ENCODE measurements around the gene COLQ. TPM values are rescaled to one million over a fixed set of nuclear protein-coding genes. Genes with fewer than 3 reads are reported as not detected.
"Not testable (repeated sequence)": the region's sequence is repeated elsewhere in the genome, so short reads cannot be mapped to it uniquely, and the experiment has no call there.

COLQ gene
- total RNA-seq, 4 donors from 2014 or later = 1.9 to 10.2 (median 3.6) TPM

DNA sequence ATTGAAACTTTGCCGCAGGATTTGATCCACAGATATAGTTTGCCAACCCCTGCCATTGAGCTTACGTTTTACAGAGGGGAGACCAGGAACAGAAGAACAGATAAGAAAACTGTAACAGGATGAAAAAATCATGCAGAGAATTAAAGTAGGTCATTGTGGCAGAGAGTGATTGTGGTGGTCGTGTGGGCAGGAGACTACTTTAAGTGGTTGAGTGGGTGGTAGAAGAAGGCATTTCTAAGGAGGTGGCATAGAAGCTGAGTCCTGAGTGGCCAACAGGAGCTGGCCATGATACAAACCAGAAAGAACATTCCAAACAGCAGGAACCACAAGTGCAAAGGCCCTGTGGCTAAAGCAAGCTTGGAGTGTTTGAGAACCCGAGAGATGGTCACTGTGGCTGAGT, 34.5 kb downstream of the COLQ start:
- no peaks in the 10 kb centered on the region for H3K27me3 ChIP-seq
- TF ChIP-seq POLR2A (IDR thresholded peaks at IDR 0.05) (no peak), EP300 (IDR thresholded peaks at IDR 0.05) (no peak)
- TF ChIP-seq, protein P1, sequence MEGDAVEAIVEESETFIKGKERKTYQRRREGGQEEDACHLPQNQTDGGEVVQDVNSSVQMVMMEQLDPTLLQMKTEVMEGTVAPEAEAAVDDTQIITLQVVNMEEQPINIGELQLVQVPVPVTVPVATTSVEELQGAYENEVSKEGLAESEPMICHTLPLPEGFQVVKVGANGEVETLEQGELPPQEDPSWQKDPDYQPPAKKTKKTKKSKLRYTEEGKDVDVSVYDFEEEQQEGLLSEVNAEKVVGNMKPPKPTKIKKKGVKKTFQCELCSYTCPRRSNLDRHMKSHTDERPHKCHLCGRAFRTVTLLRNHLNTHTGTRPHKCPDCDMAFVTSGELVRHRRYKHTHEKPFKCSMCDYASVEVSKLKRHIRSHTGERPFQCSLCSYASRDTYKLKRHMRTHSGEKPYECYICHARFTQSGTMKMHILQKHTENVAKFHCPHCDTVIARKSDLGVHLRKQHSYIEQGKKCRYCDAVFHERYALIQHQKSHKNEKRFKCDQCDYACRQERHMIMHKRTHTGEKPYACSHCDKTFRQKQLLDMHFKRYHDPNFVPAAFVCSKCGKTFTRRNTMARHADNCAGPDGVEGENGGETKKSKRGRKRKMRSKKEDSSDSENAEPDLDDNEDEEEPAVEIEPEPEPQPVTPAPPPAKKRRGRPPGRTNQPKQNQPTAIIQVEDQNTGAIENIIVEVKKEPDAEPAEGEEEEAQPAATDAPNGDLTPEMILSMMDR (IDR thresholded peaks at IDR 0.05) = no peak
- no peak overlapping the region for H3K4me3 ChIP-seq
- 86 to 89% methylated on average over 4 of the region's 4 CpGs for WGBS, 2 donors
- H3K4me1 ChIP-seq = no peaks in the 10 kb centered on the region
- DNase-seq (ENCODE audit: low spot score in 2 of 2) = no peak
- H3K36me3 ChIP-seq = peaks cover 0 to 46% (median 0%) of the 10 kb centered on the region in 3 donors
- H3K9me3 ChIP-seq = no peaks in the 10 kb centered on the region
- no peak overlapping the region for H3K27ac ChIP-seq

DNA sequence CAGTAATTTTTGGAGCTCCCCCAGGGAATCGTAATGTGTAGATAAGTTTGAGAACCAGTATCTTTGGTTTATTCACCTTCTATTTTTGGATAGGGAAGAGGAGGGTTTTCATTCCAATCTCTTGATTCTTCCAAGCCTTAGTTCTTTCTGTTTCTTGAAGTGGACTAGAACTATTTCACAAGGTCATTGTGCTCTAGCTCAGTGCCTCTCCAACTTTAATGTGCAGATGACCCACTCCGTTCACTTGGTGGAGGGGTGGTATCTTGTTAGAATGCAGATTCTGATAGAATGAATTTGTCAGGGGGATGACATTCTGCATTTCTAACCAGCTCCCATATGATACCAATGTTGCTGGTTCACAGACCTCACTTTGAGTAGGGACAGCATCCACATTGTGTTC, 35.5 kb downstream of the COLQ start:
- no peaks in the 10 kb centered on the region for H3K4me1 ChIP-seq
- H3K27me3 ChIP-seq = no peaks in the 10 kb centered on the region
- TF ChIP-seq, protein P1 (IDR thresholded peaks at IDR 0.05) = no peak
- TF ChIP-seq EP300 (IDR thresholded peaks at IDR 0.05) (no peak), POLR2A (IDR thresholded peaks at IDR 0.05) (no peak)
- H3K9me3 ChIP-seq = peaks cover 0 to 4% (median 0%) of the 10 kb centered on the region in 4 donors
- 93 to 95% methylated on average over 2 of the region's 2 CpGs for WGBS, 2 donors
- no peak overlapping the region for H3K4me3 ChIP-seq
- H3K27ac ChIP-seq = no peak overlapping the region
- no peak for DNase-seq (ENCODE audit: low spot score in 2 of 2)
- peaks cover 0 to 46% (median 0%) of the 10 kb centered on the region in 3 donors for H3K36me3 ChIP-seq

DNA sequence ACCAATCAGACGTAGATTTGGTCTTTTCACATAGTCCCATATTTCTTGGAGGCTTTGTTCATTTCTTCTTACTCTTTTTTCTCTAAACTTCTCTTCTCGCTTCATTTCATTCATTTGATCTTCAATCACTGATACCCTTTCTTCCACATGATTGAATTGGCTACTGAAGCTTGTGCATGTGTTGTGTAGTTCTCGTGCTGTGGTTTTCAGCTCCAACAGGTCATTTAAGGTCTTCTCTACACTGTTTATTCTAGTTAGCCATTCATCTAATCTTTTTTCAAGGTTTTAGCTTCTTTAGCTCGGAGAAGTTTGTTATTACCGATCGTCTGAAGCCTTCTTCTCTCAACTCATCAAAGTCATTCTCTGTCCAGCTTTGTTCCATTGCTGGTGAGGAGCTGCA, 37.0 kb downstream of the COLQ start:
- DNase-seq (ENCODE audit: low spot score in 2 of 2); H3K4me1 ChIP-seq; H3K4me3 ChIP-seq; H3K27me3 ChIP-seq; H3K9me3 ChIP-seq; H3K27ac ChIP-seq: not testable (repeated sequence)
- 94 to 95% methylated on average over 6 of the region's 6 CpGs for WGBS, 2 donors
- peaks cover 0 to 44% (median 0%) of the 10 kb centered on the region in 3 donors for H3K36me3 ChIP-seq

- Histone ChIP-seq H3K27ac (no peak overlapping the region), H3K27me3 (no peaks in the 10 kb centered on the region), H3K36me3 (peaks cover 0 to under 1% (median 0%) of the 10 kb centered on the region in 3 donors), H3K4me3 (no peak overlapping the region), H3K4me1 (peaks cover 0 to 8% (median 0%) of the 10 kb centered on the region in 4 donors), H3K9me3 (peaks cover 0 to 4% (median 0%) of the 10 kb centered on the region in 4 donors)
- TF ChIP-seq EP300 (IDR thresholded peaks at IDR 0.05) (no peak), POLR2A (IDR thresholded peaks at IDR 0.05) (no peak)
- TF ChIP-seq, protein P1 (IDR thresholded peaks at IDR 0.05) = no peak
- DNase-seq (ENCODE audit: low spot score in 2 of 2) = no peak
These were observed 41.9 kb downstream of the COLQ start for GRCh38 chr3:15479400-15480224.

- no peak for TF ChIP-seq EP300 (IDR thresholded peaks at IDR 0.05)
- TF ChIP-seq, protein P1 (IDR thresholded peaks at IDR 0.05) = no peak
- TF ChIP-seq POLR2A (IDR thresholded peaks at IDR 0.05) = no peak
- Histone ChIP-seq H3K27me3 (no peaks in the 10 kb centered on the region), H3K4me3 (no peak overlapping the region), H3K36me3 (peaks cover 0 to 4% (median 0%) of the 10 kb centered on the region in 3 donors), H3K27ac (no peak overlapping the region), H3K4me1 (peaks cover 0 to 8% (median 0%) of the 10 kb centered on the region in 4 donors), H3K9me3 (peaks cover 0 to 4% (median 0%) of the 10 kb centered on the region in 4 donors)
- WGBS, 2 donors = 70% methylated on average over 4 to 5 of the region's 5 CpGs
- no peak for DNase-seq (ENCODE audit: low spot score in 2 of 2)
These were observed 42.9 kb downstream of the COLQ start for GRCh38 chr3:15478640-15478979.

All from tibial nerve (tissue), 4 donors.